Neural cell (in vitro differentiated cells): Measurements from ENCODE around the gene ZBTB40. TPM values are rescaled to one million over a fixed set of nuclear protein-coding genes. Genes with fewer than 3 reads are reported as not detected.

Experiments used
- H2AFZ ChIP-seq: fragments of 200-600, 300-800 bp; sonication (generic), shearing (Covaris generic); 2 replicates; pipeline ENCODE4 v1.6.0; 2014; ENCODE audit warnings: low read depth, mild to moderate bottlenecking, antibody characterized with exemption, low read length, moderate library complexity
- H3F3A ChIP-seq: fragments of 200-600 bp; shearing (Covaris generic); 2 replicates; pipeline ENCODE4 v1.6.1; 2016; ENCODE audit warnings: mild to moderate bottlenecking, moderate library complexity, mixed read lengths, antibody characterized with exemption, low read length; ENCODE audit not compliant: insufficient read depth, poor library complexity, severe bottlenecking
- H3K27ac ChIP-seq: fragments of 200-600, 300-800 bp; sonication (generic), shearing (Covaris generic); 2 replicates; pipeline ENCODE4 v1.5.1; 2014; ENCODE audit warnings: mild to moderate bottlenecking, low read length, moderate library complexity
- H3K27me3 ChIP-seq: fragments of 300-800, 200-600 bp; sonication (generic), shearing (Covaris generic); 2 replicates; pipeline ENCODE4 v1.6.0; 2014; ENCODE audit warnings: mild to moderate bottlenecking, low read depth, low read length, moderate library complexity; ENCODE audit not compliant: insufficient read depth
- H3K36me3 ChIP-seq: fragments of 300-800, 200-600 bp; sonication (generic), shearing (Covaris generic); 2 replicates; pipeline ENCODE4 v1.5.1; 2014; ENCODE audit warnings: mild to moderate bottlenecking, antibody characterized with exemption, low read length, moderate library complexity; ENCODE audit not compliant: insufficient read depth
- H3K4me2 ChIP-seq: fragments of 300-800, 200-600 bp; sonication (generic), shearing (Covaris generic); 2 replicates; pipeline ENCODE4 v1.6.0; 2014; ENCODE audit warnings: mild to moderate bottlenecking, low read length
- H3K4me3 ChIP-seq: fragments of 300-800, 200-600 bp; sonication (generic), shearing (Covaris generic); 2 replicates; pipeline ENCODE4 v1.5.1; 2014; ENCODE audit warnings: mild to moderate bottlenecking, low read length, moderate library complexity
- H3K79me2 ChIP-seq: fragments of 200-600 bp; shearing (Covaris generic); replicated peaks from 2 replicates; pipeline ENCODE4 v1.6.0; 2014; ENCODE audit warnings: mild to moderate bottlenecking, low read length, moderate library complexity; ENCODE audit not compliant: insufficient read depth
- H3K9ac ChIP-seq: fragments of 300-800, 200-600 bp; sonication (generic), shearing (Covaris generic); 2 replicates; pipeline ENCODE4 v1.6.1; 2016; ENCODE audit warnings: mild to moderate bottlenecking, low read length, mixed read lengths
- H3K9me2 ChIP-seq: fragments of 200-600 bp; shearing (Covaris generic); 2 replicates; pipeline ENCODE4 v1.6.1; 2016; ENCODE audit warnings: mild to moderate bottlenecking, low read length, mixed read lengths; ENCODE audit not compliant: insufficient read depth
- H3K9me3 ChIP-seq: fragments of 200-600, 300-800 bp; sonication (generic), shearing (Covaris generic); 2 replicates; pipeline ENCODE4 v1.6.1; 2016; ENCODE audit warnings: mild to moderate bottlenecking, mixed run types, low read length, moderate library complexity, mixed read lengths
- H4K20me1 ChIP-seq: fragments of 200-600 bp; shearing (Covaris generic); 2 replicates; pipeline ENCODE4 v1.6.1; 2016; ENCODE audit warnings: mild to moderate bottlenecking, mixed run types; ENCODE audit not compliant: insufficient read depth
- EP300 ChIP-seq: fragments of 450-650 bp; conservative IDR thresholded peaks from 2 replicates; pipeline ENCODE4 v1.6.1; 2014; ENCODE audit warnings: antibody characterized with exemption, mild to moderate bottlenecking, moderate library complexity; ENCODE audit not compliant: poor library complexity, severe bottlenecking
- EZH2 ChIP-seq: fragments of 200-600, 300-800 bp; shearing (Covaris generic), sonication (generic); IDR thresholded peaks from 2 replicates; pipeline ENCODE4 v1.6.1; 2014; ENCODE audit warnings: antibody characterized with exemption, low read length, borderline replicate concordance, mild to moderate bottlenecking; ENCODE audit not compliant: insufficient read depth, poor library complexity, severe bottlenecking
- MXI1 ChIP-seq: fragments of 450-650 bp; conservative IDR thresholded peaks from 2 replicates; pipeline ENCODE4 v1.6.1; 2014; ENCODE audit warnings: antibody characterized with exemption, mild to moderate bottlenecking; ENCODE audit not compliant: poor library complexity, severe bottlenecking
- POLR2AphosphoS5 ChIP-seq: IDR thresholded peaks from 2 replicates; pipeline ENCODE4 v1.6.1; 2012
- RAD21 ChIP-seq: fragments of 450-650 bp; conservative IDR thresholded peaks from 2 replicates; pipeline ENCODE4 v1.6.1; 2014; ENCODE audit warnings: antibody characterized with exemption, mild to moderate bottlenecking, moderate library complexity
- SMC3 ChIP-seq: fragments of 450-650 bp; conservative IDR thresholded peaks from 2 replicates; pipeline ENCODE4 v1.6.1; 2014; ENCODE audit warnings: antibody characterized with exemption, mild to moderate bottlenecking, moderate library complexity; ENCODE audit not compliant: poor library complexity
- TAF1 ChIP-seq: IDR thresholded peaks from 2 replicates; pipeline ENCODE4 v1.6.1; 2012; ENCODE audit warnings: low read depth
- polyA plus RNA-seq: library from polyadenylated mRNA; depleted of rRNA; stranded (reverse); fragments of >200 nt; gene quantifications from 2 replicates; pipeline ENCODE4 v1.2.3, GENCODE V29; 2014
- TF ChIP-seq, protein P1 (sequence below): fragments of 450-650 bp; IDR thresholded peaks from 2 replicates; pipeline ENCODE4 v1.5.1; 2014; ENCODE audit warnings: antibody characterized with exemption, mild to moderate bottlenecking, moderate library complexity; ENCODE audit not compliant: poor library complexity, severe bottlenecking
- TF ChIP-seq, protein P2 (sequence below): IDR thresholded peaks from 2 replicates; pipeline ENCODE4 v1.6.1; 2012; ENCODE audit warnings: borderline replicate concordance

Gene ZBTB40
- polyA plus RNA-seq, 1 donor from 2014 or later = 12.7 TPM

DNA sequence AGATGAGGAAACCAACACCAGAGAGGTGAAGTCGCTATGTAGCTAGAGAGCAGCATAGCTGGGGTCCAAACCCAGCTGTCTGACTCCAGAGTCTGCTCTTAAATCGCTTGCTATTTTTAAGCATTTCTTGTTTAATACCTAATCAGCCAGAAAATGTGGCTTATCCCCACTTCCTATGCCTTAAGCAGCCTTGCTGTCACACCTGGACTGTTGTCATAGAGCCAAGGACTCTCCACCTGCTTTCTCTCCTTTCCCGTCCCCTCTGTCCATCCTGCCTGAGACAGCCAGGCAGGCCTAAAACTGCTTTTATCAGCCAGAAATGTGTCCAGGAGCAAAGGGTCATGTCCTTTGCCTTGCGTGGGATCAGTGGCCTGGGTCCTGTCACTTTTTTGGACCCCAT is 83.3 kb downstream of the ZBTB40 start:
- H3K9ac ChIP-seq = no peak overlapping the region
- no peak overlapping the region for H3K27ac ChIP-seq
- H2AFZ ChIP-seq = no peak overlapping the region
- no peaks in the 10 kb centered on the region for H3K79me2 ChIP-seq
- H3K36me3 ChIP-seq = no peaks in the 10 kb centered on the region
- H3K4me3 ChIP-seq = no peak overlapping the region
- no peaks in the 10 kb centered on the region for H4K20me1 ChIP-seq
- H3K9me2 ChIP-seq = no peaks in the 10 kb centered on the region
- TF ChIP-seq EP300 = no peak
- TF ChIP-seq, protein P1, sequence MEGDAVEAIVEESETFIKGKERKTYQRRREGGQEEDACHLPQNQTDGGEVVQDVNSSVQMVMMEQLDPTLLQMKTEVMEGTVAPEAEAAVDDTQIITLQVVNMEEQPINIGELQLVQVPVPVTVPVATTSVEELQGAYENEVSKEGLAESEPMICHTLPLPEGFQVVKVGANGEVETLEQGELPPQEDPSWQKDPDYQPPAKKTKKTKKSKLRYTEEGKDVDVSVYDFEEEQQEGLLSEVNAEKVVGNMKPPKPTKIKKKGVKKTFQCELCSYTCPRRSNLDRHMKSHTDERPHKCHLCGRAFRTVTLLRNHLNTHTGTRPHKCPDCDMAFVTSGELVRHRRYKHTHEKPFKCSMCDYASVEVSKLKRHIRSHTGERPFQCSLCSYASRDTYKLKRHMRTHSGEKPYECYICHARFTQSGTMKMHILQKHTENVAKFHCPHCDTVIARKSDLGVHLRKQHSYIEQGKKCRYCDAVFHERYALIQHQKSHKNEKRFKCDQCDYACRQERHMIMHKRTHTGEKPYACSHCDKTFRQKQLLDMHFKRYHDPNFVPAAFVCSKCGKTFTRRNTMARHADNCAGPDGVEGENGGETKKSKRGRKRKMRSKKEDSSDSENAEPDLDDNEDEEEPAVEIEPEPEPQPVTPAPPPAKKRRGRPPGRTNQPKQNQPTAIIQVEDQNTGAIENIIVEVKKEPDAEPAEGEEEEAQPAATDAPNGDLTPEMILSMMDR = no peak
- TF ChIP-seq, protein P2, sequence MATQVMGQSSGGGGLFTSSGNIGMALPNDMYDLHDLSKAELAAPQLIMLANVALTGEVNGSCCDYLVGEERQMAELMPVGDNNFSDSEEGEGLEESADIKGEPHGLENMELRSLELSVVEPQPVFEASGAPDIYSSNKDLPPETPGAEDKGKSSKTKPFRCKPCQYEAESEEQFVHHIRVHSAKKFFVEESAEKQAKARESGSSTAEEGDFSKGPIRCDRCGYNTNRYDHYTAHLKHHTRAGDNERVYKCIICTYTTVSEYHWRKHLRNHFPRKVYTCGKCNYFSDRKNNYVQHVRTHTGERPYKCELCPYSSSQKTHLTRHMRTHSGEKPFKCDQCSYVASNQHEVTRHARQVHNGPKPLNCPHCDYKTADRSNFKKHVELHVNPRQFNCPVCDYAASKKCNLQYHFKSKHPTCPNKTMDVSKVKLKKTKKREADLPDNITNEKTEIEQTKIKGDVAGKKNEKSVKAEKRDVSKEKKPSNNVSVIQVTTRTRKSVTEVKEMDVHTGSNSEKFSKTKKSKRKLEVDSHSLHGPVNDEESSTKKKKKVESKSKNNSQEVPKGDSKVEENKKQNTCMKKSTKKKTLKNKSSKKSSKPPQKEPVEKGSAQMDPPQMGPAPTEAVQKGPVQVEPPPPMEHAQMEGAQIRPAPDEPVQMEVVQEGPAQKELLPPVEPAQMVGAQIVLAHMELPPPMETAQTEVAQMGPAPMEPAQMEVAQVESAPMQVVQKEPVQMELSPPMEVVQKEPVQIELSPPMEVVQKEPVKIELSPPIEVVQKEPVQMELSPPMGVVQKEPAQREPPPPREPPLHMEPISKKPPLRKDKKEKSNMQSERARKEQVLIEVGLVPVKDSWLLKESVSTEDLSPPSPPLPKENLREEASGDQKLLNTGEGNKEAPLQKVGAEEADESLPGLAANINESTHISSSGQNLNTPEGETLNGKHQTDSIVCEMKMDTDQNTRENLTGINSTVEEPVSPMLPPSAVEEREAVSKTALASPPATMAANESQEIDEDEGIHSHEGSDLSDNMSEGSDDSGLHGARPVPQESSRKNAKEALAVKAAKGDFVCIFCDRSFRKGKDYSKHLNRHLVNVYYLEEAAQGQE = no peak
- TF ChIP-seq TAF1 = no peak
- no peak for TF ChIP-seq EZH2
- no peak for TF ChIP-seq MXI1
- no peak for TF ChIP-seq POLR2AphosphoS5
- TF ChIP-seq SMC3 = no peak
- no peak for TF ChIP-seq RAD21
- H3K4me2 ChIP-seq = no peak overlapping the region
- no peaks in the 10 kb centered on the region for H3K27me3 ChIP-seq
- H3K9me3 ChIP-seq = no peaks in the 10 kb centered on the region
- H3F3A ChIP-seq = no peaks in the 10 kb centered on the region

DNA sequence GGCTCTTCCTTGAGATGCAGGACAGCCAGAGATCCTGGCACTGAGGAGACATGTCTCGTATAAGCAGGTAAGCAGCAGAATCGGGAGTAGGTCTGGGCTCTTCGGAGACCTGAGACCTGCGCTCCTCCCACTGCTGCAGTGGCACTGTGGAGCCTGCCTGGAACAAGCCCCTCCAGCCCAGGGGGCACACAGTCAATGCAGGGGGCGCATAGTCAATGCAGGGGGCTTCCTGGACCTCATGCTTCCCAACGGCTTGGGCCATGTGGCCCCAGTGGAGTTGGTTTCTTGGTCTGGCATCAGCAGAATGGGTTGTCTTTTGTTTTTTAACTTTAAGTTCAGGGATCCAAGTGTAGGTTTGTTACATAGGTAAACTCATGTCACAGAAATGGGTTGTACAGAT is 83.7 kb downstream of the ZBTB40 start:
- Histone ChIP-seq H3K9me2 (no peaks in the 10 kb centered on the region), H3K79me2 (no peaks in the 10 kb centered on the region), H2AFZ (no peak overlapping the region), H4K20me1 (no peaks in the 10 kb centered on the region), H3F3A (no peaks in the 10 kb centered on the region), H3K27ac (no peak overlapping the region), H3K27me3 (no peaks in the 10 kb centered on the region), H3K4me3 (no peak overlapping the region), H3K9me3 (no peaks in the 10 kb centered on the region), H3K4me2 (no peak overlapping the region), H3K9ac (no peak overlapping the region), H3K36me3 (no peaks in the 10 kb centered on the region)
- TF ChIP-seq, protein P2 = no peak
- TF ChIP-seq POLR2AphosphoS5 (no peak), EZH2 (no peak), SMC3 (no peak), EP300 (no peak), RAD21 (no peak), TAF1 (no peak), MXI1 (no peak)
- TF ChIP-seq, protein P1 = no peak
